Mesothelial cell of epicardium (in vitro differentiated cells): ENCODE data around the gene CFAP298. TPM values are rescaled to one million over a fixed set of nuclear protein-coding genes. Genes with fewer than 3 reads are reported as not detected.

ENCODE experiments used
- DNase-seq, 2 experiments: peaks; one replicate each; pipeline ENCODE4 v3.0.0; 2021; ENCODE audit warnings: low spot score in 2 of 2; ENCODE audit not compliant: unreplicated experiment in 2 of 2
- H3K27ac Mint-ChIP-seq: 2 replicates; pipeline ENCODE4 v1.8.0; 2021; ENCODE audit warnings: mixed read lengths
- H3K27me3 Mint-ChIP-seq: 2 replicates; pipeline ENCODE4 v1.8.0; 2021; ENCODE audit warnings: low read depth, mixed read lengths
- H3K36me3 Mint-ChIP-seq: 2 replicates; pipeline ENCODE4 v1.8.0; 2021; ENCODE audit warnings: mixed read lengths
- H3K4me1 Mint-ChIP-seq: 2 replicates; pipeline ENCODE4 v1.8.0; 2021; ENCODE audit warnings: mixed read lengths
- H3K4me3 Mint-ChIP-seq: 2 replicates; pipeline ENCODE4 v1.8.0; 2021; ENCODE audit warnings: mild to moderate bottlenecking, moderate library complexity, mixed read lengths
- H3K9me3 Mint-ChIP-seq: 2 replicates; pipeline ENCODE4 v1.8.0; 2021; ENCODE audit warnings: mixed read lengths
- total RNA-seq: library from RNA; stranded (reverse); gene quantifications from 3 replicates; pipeline ENCODE4 v1.2.1, GENCODE V29; 2021
- TF ChIP-seq, protein P1 (sequence below): fragments of 200-600 bp; sonication (generic); IDR thresholded peaks from one replicate; pipeline ENCODE4 v1.5.0; 2021; ENCODE audit warnings: antibody characterized with exemption; ENCODE audit not compliant: unreplicated experiment

The CFAP298 gene
- total RNA-seq, 1 donor from 2014 or later, result 29.4 TPM

DNA sequence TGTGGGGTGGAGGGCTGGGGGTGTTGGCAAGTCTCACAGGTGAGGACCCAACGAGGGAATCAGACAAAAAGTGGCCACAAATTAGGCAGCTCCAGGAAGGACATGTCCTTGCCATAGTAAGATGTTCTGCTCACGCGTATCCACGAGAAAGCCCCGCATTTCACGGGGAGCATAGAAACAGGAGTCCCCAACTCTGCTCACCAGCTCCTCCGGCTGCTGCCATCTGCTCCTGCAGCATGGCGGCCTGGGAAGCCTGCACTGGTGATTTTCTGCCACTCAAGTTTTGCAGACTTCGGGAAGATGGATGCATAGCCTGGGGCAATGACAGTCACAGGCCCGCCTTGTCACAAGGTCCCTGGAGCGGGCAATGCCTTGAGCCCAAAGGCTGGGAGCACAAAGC is 36.2 kb downstream of the CFAP298 start:
- TF ChIP-seq, protein P1, sequence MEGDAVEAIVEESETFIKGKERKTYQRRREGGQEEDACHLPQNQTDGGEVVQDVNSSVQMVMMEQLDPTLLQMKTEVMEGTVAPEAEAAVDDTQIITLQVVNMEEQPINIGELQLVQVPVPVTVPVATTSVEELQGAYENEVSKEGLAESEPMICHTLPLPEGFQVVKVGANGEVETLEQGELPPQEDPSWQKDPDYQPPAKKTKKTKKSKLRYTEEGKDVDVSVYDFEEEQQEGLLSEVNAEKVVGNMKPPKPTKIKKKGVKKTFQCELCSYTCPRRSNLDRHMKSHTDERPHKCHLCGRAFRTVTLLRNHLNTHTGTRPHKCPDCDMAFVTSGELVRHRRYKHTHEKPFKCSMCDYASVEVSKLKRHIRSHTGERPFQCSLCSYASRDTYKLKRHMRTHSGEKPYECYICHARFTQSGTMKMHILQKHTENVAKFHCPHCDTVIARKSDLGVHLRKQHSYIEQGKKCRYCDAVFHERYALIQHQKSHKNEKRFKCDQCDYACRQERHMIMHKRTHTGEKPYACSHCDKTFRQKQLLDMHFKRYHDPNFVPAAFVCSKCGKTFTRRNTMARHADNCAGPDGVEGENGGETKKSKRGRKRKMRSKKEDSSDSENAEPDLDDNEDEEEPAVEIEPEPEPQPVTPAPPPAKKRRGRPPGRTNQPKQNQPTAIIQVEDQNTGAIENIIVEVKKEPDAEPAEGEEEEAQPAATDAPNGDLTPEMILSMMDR, result no peak
- Mint-ChIP-seq H3K27me3 (peaks cover 39% of the 10 kb centered on the region), H3K4me1 (peaks cover 13% of the 10 kb centered on the region), H3K4me3 (no peak overlapping the region), H3K9me3 (no peaks in the 10 kb centered on the region), H3K27ac (no peak overlapping the region), H3K36me3 (no peaks in the 10 kb centered on the region)
- DNase-seq, result no peak

DNA sequence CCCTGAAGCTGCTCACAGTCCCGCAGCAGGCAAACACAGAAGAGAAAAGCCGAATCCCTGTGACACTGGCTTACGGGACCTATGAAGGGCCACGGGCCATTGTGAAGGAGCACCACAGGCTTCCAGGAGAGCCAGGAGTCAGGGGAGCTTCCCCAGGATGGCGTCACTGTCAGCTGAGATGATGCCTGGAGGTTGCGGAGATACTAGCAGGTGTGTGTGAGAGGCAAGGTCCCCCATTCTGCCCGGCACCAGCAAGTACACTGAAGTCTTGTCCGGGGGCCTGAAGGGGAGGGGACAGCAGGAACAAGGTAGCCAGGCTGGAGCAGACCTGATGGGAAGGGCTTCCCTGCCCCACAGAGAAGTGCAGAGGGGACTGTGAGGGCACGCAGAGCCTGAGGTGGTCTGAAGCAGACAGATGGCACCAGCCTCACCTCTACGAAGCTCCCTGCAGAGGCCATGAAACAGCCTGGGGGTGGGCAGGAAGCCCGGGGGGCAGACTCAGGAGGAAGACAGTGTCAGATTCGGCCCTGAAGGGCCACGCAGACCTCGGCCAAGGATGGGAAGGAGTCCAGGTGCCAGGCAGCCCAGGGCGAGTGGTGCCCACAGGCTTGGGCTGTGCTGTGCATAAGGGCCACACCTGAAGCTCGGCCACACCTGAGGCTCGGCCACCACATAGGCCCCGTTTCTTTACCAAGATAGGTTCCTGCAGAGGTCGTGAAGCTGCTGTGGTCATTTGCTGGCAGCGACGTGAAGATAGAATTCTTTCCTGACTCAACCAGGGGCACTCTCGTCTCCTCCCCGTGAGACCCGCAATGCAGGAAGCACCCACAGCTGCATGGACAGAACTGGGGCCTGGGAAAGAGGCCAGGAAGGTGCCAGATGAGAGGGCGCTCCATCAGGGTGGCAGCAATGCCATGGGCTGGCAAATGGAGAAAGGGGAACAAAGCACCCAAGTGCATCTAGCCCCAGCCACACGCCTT is 36.9 kb downstream of the CFAP298 start:
- TF ChIP-seq, protein P1, result no peak
- Mint-ChIP-seq H3K27me3 (peaks cover 35% of the 10 kb centered on the region), H3K4me1 (peaks cover 13% of the 10 kb centered on the region), H3K36me3 (no peaks in the 10 kb centered on the region), H3K9me3 (no peaks in the 10 kb centered on the region), H3K27ac (no peak overlapping the region), H3K4me3 (no peak overlapping the region)
- no peak for DNase-seq

DNA sequence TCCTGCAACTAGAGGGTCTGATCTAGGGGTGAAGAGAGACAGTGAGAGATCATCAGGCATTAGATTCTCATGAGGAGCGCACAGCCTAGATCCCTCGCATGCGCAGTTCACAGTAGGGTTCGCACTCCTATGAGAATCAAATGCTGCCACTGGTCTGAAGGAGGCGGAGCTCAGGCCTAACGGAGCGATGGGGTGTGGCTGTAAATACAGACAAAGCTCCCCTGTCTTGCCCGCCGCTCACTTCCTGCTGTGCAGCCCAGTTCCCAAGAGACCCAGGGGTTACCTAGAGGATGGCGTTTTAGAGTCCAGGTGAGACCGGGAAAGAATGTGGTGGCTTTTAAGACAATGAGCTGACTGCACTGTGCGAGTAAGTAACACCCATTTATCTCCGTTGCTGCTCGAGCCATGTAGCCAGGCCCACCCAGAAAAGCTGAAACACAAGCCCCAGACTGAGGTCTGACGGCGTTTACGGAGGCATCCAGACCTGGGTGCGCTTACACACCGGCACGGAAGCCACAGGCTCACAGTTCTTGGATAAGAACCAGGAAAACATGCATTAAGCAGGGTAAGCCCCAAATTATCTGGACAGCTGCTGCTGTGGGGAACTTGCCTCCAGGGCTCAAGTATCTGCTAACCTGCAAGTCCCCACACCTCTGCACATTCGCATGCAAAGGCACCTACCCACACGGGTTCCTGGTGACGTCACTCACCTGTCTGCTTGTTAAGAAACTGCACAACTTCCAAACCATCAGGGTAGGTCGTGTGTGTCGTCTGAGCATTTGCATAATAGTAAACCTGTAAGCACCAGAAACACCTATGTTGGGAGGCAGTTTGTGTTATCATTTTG is 39.4 kb downstream of the CFAP298 start:
- Mint-ChIP-seq H3K36me3 (no peaks in the 10 kb centered on the region), H3K27me3 (peaks cover 14% of the 10 kb centered on the region), H3K4me3 (peak overlapping the region; percentile 20)

DNA sequence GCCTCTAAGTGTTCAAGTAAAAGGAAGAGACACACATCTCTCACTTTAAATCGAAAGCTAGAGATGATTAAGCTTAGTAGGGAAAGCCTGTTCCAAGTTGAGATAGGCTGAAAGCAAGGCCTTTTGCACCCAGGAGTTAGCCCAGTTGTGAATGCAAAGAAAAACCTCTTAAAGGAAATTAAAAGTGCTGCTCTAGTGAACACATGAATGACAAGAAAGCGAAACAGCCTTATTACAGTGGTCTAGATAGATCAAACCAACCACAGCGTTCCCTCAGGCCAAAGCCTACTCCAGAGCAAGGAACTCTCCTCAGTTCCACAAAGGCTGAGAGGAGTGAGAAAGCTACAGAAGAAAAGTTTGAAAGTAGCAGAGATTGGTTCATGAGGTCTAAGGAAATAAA is 41.7 kb downstream of the CFAP298 start:
- peaks cover 10% of the 10 kb centered on the region for H3K27me3 Mint-ChIP-seq
- peaks cover 9% of the 10 kb centered on the region for H3K9me3 Mint-ChIP-seq
- H3K4me3 Mint-ChIP-seq, result peak overlapping the region; percentile 79

More for the DNA sequence above, 39.4 kb downstream of the CFAP298 start:
- TF ChIP-seq, protein P1, result no peak
- Mint-ChIP-seq H3K27ac (peak overlapping the region; percentile 30), H3K9me3 (no peaks in the 10 kb centered on the region), H3K4me1 (peaks cover 19% of the 10 kb centered on the region)
- DNase-seq, result no peak

More for the DNA sequence above, 41.7 kb downstream of the CFAP298 start:
- Mint-ChIP-seq H3K36me3 (peaks cover 13% of the 10 kb centered on the region), H3K4me1 (peaks cover 14% of the 10 kb centered on the region), H3K27ac (no peak overlapping the region)
- no peak for DNase-seq
- TF ChIP-seq, protein P1, result no peak
